ENCODE data around the gene CYP46A1.

The CYP46A1 gene

DNA sequence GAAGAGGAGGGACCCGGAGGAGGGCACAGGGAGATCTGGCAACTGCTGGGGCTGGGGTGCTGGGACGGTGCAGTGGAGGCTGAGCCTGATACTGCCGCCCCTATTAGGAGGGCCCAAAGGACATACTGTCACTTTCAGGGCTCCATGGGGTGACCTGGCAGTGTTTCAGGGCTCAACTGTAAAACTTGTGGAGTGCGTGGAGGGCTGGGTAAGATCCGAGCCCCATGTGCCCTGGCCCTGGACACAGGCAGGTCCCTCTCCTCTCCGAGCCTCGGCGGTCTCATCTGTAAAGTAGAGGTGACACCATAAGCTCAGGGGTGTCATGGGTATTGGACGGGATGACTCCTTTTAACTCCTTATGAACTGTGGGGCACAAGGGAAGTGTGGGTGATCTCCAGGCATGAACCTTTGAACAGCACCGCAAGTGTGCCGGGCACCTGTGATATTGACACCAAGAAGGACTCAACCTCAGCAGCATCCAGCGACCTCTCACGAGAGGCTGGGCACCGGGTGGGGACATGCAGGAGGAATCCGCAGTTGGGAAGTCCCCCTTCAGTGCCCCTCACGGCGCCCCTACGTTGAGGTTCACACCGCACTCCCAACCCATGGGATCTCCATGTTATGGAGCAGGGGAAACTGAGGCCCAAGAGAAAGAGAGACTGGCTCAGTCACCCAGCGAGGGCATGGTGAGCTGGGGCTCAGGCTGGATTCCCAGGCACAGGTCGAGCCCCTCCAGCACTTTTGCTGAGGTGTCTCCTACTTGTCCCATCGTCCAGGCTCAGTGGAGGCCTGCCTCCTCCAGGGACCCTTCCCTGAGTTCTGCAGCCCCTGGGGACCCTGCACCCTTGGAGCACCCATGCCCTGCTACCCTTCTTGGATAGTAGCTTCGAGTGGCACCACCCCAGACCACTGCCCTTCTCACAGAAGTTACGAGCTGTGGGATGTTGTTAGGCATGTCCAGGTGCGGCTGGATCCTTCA is 58.7 kb downstream of the CYP46A1 start:
- DNase-seq (ENCODE audit: low read depth in 2 of 2) = no peak

DNA sequence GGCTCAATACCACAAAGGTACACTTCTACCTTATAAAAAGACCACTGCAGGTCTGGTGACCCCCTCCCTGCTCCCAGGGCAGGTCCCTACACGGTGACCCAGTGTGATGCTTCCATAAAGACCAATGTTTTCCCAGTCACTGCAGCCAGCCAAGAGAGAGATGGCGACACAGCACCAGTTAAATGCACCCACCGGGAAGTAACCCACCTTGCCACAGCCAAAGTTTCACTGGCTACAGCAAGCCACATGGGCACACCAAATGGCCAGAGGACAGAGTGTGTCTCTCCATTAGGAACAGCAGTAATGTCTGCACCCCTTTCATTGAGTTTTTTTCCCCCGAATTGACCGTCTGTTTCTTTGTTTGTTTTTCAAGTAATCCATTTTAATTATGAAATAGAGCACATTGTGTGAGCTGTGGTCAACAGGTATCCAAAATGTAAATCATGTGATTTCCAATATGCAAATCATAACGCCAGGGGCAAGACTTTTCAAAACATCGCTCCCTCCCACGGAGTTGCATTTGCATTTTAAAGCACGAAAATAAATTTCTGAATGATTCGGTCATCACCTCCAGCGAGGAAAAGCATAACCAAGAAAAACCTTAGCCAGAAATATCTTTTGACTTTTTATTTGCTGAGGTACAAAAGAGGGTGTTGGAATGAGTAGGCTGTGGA is 60.2 kb downstream of the CYP46A1 start:
- DNase-seq (ENCODE audit: low read depth in 2 of 2) = no peak

DNA sequence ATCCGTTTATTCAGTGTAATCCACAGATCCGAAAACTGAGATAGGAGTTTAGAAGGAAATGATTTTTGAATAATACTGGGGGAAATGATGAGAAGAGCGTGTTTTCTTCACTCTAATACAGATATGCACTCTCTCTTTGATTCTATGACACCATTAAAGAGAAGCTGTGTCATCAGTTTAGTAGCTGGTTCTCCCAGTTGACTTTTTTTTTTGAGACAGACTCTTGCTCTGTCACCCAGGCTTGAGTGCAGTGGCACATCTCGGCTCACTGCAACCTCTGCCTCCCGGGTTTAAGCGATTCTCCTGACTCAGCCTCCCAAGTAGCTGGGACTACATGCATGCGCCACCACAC is 60.8 kb downstream of the CYP46A1 start:
- DNase-seq (ENCODE audit: low read depth in 2 of 2) = no peak

DNA sequence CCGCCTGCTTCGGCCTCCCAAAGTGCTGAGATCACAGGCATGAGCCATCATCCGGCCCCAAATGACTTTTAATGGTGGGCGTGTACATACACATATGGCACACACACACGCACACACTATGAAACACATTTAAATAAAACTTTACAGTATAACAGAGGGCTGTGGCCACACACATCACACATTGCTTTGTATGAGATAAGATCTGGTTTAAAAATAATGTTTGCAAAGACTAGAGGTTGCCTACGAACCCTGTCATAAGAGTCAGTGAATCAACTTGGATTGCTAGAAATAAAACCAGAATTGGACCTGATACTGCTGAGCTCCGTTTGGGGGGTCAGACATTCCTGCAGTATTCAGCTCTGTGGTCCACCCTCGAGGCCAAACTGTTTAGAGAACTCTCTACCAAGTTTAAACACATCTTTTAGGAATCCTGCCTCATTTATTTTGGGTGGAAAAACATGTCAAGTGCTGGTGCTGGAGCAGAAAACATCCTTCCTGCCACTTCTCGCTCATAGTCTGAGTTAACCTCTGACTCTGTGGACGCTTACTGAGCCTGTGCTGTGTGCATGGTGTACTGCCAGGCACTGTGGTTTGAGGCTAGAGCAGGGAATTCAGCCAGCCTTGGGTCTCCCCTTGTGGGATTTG is 61.3 kb downstream of the CYP46A1 start:
- no peak for DNase-seq (ENCODE audit: low read depth in 2 of 2)

DNA sequence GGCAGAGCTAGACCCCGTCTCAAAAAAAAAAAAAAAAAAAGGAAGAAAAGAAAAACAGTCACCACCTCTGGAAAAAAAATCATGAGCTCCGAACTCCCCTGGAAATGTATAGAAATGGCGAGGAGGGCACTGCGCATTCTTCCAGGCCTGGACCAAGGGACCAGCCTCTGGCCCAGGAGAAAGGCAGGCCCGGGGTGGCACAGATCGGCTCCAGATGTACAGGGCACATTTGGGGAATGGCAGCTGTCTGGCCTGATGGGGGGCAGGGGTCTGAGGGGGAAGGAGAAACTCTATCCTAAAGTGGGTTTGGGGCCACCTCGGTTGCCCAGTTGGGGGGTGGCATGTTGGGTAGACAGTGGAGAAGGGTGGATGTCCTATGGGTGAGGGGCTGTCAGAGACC is 63.1 kb downstream of the CYP46A1 start:
- no peak for DNase-seq (ENCODE audit: low read depth in 2 of 2)

DNA sequence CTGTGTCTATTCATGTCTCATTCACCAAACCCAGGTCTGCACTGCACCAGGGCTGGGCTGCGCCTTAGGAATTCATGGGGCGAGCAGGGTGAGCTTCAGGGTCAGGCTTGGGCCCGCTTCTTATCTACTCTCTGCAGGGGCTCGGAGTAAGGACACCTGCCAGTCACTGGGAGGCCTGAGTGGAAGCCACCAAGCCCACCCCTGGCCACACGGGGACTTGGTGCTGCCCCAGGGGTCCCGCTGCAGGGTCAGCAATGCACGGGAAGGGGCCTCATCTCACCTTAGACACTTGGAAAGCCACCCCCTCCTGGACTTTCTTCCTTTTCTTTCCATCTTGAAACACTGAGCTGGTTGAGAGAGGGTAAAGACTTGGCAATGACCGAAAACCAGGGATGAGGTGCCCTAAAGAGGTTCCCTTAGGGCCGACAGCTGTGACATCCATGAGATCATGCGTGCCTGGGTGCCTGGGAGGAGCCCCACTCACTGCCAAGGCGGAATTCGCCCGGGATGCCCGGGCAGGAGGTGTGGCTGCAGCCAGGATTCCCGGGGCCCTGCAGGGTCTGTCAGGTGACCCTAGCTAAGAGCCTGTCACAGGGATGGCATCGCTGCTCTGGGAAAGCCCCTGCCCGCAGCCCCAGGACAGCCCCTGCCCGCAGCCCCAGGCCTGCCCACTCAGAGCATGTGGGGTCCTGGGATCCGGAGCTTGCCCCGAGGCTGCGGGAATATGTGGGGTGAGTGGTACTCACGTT is 63.7 kb downstream of the CYP46A1 start:
- DNase-seq (ENCODE audit: low read depth in 2 of 2) = no peak

DNA sequence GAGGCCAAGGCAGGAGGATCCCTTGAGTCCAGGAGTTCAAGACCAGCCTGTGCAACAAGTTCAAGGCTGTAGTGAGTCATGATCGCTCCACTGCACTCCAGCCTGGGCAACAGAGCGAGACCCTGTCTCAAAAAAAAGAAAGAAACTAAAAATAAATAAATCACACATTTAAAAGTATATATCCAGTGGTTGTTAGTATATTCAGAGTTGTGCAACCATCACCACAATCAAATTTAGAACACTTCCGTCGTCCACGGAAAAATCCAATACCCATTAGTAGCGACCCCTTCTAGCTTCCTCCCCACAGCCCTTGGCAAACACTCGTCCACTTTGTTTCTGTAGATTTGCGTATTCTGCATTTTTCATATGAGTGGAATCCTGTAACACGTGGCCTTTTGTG is 64.4 kb downstream of the CYP46A1 start:
- DNase-seq (ENCODE audit: low read depth in 2 of 2) = no peak

DNA sequence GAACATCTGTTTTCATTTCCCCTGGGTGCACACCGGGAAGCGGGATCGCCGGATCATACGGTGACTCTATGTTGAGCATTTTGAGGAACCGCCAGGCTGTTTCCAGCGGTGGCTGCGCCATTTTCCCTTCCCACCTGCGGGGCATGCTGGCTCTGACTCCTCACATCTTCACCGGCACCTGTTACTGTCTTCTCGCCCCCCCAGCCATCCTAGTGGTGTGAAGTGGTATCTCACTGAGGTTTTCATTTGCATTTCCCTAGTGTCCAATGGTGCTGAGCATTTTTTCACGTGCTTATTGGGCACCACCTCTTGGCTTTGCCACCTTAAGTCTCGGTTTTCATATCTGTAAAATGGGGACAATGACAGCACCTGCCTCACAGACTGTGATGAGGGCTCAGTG is 65.0 kb downstream of the CYP46A1 start:
- no peak for DNase-seq (ENCODE audit: low read depth in 2 of 2)

DNA sequence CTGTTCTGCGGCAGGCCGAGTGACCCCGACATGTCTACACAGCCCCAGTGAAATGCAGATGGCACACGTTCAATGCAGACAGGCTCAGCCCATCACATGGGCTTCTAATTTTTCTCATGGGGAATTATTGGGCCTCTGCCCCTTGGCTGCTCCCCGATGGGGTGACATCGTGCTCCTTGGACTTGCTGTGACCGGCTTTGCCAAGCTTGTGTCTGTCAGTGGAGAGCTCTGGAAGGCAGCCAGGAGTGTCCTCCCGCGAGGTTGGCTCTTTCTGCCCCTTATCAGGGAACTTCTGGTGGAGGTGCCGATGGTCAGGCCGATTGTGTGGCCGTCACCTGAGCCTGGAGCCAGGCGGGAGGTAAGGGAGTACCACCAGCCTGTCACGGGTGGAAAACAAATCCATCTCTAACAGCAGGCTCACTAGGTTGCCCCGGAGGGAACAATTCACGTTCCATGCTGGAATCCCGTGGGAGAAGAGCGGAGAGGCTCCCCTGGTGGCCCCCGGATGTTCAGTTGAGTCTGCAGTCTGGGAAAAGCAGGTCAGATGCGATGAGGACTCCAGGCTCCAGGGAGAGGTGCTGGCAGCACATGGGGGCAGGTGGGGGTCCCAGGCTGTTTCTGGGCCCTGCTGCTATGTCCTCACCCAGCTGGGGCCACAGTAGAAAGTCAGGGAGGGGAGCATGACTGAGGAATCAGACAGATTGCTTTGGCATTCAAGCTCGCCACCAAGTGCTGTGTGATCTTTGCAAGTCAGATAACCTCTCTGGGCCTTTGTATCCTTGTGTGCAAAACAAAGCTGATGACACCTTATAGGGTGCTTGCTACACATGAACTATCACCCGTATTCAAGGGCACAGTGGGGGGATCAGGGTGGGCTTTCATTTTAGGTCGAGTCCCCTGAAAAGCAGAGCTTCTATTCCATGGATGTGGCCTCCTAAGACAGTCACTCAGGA is 65.9 kb downstream of the CYP46A1 start:
- DNase-seq (ENCODE audit: low read depth in 2 of 2) = no peak

DNA sequence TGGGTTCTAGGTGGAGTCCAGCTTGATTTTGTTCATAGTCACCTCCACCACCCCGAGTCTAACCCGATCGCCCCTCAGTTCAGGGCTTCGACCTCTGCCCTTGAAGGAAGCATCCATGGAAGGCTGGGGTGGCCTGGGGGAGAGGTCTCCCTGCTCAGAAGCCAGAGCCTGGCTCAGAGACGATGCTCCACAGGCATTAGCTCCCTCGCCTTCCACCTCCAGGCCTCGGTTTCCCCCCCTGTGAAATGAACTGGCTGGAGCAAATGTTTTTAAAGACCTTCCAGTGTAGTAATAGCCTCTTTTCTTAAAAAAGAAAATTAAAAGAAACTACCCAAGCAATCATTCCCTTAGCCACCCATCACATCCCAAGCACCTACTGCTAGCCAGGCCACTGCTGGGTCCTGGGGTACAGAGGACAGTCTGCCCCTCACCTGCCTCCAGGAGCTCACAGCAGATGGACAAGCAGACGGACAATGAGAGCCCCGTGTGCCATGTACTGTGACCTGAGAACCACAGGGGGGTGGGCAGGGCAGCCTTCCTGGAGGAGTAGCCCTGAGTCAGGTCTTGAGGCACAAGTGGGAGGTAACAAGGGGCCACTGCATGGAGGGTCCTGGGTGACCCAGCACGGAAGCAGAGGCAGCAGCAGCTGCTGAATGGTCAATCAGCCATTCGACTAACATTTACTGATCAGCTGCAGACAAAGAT is 66.8 kb downstream of the CYP46A1 start:
- DNase-seq (ENCODE audit: low read depth in 2 of 2) = no peak

DNA sequence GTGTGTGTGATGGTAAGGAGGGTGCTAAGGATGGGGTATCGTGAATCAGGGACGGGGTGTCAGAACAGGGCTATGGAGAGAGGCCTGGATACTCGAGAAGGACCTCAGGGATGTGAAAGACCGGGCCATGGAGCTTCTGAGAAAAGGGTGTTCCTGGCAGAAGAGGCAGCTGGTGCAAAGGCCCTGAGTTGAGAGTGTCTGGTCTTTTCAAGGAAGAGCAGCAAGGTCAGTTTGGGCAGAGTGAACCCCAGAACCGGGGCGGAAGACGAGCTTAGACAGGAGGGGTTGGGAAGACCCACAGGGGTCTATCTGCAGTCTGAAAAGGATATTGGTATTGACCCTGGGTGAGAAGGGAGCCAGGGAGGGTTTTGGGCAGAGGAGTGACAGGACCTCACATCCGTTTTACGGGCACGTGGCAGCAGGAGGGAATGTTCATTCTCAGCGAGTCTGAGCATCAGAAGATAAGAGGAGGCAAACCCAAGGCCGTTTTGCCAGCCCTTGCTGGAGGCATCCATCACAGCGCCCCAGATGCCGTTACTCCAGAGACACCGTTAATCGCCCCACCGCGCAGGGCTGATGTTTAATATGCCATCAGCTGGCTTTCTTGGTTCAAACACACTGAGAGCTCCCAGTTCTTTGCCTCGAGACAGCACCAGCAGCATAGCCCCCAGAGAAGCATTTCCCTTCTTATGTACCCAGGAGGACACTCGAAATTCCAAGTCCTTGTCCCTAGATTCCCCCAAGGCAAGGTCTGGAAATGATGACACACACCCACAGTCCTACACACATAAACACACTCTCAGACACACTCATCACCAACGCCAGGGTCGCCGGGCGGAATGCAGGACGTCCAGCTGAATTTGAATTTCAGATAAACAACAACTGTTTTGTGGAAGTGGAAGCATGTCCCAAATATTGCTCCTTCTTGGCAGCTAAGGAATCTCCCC is 67.7 kb downstream of the CYP46A1 start:
- no peak for DNase-seq (ENCODE audit: low read depth in 2 of 2)

DNA sequence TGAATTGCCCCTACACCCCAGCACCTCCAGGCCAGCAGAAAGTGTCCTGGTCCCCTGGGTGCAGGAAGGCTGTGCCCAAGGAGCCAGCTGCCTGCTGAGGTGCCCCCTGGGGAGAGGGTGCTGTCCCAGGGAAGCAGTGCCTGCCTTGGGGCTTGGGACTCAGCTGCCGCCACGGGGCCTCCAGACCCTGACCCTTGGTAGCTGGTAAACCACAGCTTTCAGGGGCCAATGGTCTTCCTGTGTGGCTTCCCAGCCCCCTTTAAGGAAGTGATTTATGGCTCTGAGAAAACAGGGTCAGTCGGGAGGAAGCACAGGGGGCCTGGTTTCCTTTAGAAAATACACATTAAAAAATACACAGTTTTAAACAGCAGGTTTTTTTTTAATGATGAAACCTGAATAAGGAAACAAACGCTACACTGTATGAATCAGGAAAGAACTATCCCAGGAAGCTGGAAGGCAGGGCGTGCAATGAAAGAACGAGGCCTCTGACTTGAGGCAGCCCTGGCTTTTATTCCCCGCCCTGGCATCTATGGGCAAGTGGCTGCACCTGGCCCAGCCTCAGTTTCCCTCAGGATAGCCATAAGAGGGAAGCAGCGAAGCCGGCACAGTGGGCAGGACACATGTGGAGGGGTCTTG is 68.5 kb downstream of the CYP46A1 start:
- no peak for DNase-seq (ENCODE audit: low read depth in 2 of 2)

DNA sequence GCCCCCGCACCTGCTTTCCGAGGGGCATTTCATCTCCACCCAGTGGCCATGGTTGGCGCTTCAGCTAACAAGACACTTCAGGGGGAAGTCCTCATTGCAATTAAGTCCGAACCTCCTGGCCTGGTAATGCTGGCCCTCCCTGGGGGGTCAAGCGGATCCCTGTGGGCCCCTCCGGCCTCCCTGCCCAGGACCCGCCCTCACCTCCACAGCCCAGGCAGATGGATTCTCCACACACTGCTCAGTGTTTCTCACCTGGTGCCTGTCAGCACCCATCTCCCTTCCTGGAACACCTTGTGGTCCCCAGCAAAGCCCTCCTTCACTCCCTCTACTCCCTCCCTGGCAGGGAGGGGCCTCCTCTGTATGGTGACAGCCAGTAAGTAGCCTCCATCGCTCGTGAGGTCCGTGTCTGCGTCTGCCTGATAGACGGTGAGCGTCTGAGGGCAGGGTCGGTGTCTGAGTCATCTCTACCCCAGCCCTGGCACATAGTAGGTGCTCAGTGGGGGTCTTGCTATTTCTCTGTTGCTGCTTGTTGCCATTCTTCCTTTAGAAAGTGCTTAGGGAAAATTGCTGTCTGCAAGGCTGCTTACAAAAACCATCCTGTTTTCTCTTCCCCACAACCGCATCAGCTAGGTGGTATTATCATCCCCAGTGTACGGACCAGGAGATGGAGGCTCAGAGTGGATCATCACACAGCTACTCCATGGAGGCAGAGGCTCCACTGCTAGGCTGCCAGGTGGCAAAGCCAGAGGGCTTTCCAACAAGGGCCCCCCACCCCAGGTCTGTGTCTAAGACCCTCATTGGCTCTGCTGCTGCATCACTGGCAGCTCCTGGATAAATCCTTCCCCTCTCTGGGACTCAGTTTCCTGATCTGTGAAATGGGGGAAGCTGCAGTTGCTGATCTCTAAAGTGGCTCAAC is 69.4 kb downstream of the CYP46A1 start:
- DNase-seq (ENCODE audit: low read depth in 2 of 2) = no peak

DNA sequence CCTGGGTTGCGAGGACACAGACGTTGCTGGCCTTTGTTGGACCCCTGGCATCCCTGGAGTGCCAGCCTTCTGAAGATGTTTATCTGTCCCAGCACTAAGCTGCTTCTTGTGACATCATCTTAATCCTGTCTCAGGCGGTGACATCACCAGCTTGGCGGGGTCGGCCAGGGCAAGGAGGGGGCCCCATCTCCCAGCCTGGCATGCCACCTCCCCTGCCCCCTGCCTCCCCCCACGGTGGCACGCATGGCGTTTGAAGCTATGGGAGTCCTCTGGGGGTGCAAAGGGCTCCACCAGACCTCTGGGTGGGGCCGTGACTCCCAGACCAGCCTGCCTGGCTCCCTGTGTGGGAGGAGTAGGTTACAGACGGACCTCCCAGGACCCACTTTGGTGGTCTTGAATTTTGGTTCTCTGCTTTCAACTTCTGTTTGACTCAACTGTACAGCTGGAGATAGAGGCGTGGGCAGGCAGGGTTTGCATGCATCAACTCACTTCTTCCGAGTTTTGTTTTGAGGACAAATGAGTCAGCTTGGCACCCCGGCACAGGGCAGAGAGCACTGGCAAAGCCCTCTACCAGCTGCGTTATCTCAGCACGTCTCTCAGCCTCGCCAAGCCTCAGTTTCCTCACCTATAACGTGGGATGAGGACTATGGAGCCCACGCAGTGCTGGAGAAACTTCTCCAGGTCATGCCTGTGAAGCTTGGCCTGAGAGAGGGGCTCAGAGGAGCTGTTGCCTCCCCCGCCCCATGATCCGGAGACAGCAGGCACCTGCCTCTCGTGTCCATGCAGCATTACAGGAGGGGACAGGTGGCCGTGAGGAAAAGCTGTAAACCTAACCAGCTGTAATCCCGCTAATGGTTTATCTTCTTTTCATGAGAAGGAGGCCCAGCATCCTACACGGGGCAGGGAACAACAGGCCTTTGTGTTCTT is 70.3 kb downstream of the CYP46A1 start:
- DNase-seq (ENCODE audit: low read depth in 2 of 2) = no peak

DNA sequence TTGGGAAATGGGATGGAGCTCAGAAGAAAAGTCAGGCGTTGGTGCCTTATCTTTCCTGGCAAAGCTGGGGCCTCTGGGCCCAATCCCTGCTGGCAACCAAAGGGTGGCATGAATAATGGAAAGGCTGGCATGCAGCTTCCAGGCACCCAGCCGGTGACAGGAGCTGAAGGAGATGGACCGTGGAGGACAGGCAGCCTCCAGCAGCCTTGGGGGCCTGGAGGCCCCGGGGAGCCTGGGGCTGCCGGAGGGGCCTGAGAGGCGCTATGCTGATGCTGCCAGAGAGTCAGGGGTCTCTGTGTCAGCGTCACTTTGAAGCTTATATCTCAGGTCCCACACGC is 70.9 kb downstream of the CYP46A1 start:
- DNase-seq (ENCODE audit: low read depth in 2 of 2) = no peak
